Activated CD4-positive, alpha-beta memory T cell treated with anti-CD3 and anti-CD28 coated beads, Interleukin-2, amount 10 ng/mL, durations not matched to agents 7 days and 5 days (primary cell): ENCODE data around the gene CDH2. TPM values are rescaled to one million over a fixed set of nuclear protein-coding genes. Genes with fewer than 3 reads are reported as not detected.
"Not testable (repeated sequence)": the region's sequence is repeated elsewhere in the genome, so short reads cannot be mapped to it uniquely, and the experiment has no call there.

Source experiments
- CTCF ChIA-PET: fragments of 350-600 bp; sonication (Branson Sonifier 250); formaldehyde crosslinking; loops from one replicate; lab custom pipeline; 2021; ENCODE audit warnings: antibody characterized with exemption, inconsistent platforms; lab: Charles Lee
- POLR2A ChIA-PET: fragments of 350-600 bp; sonication (Branson Sonifier 250); formaldehyde crosslinking; loops from one replicate; lab custom pipeline; 2021; ENCODE audit warnings: antibody characterized with exemption; lab: Charles Lee
- DNase-seq: peaks from one replicate; pipeline ENCODE4 v3.0.0-alpha.2; 2020
- H3K27ac Mint-ChIP-seq: one replicate; pipeline ENCODE4 v1.8.0; 2021; ENCODE audit warnings: mild to moderate bottlenecking, mixed read lengths
- H3K27me3 Mint-ChIP-seq: one replicate; pipeline ENCODE4 v1.8.0; 2021; ENCODE audit warnings: mixed read lengths
- H3K36me3 Mint-ChIP-seq: one replicate; pipeline ENCODE4 v1.8.0; 2021; ENCODE audit warnings: low read depth, mixed read lengths
- H3K4me1 Mint-ChIP-seq: one replicate; pipeline ENCODE4 v1.8.0; 2021; ENCODE audit warnings: mixed read lengths
- H3K4me3 Mint-ChIP-seq: one replicate; pipeline ENCODE4 v1.8.0; 2021; ENCODE audit warnings: mild to moderate bottlenecking, mixed read lengths
- H3K9me3 Mint-ChIP-seq: one replicate; pipeline ENCODE4 v1.8.0; 2021; ENCODE audit warnings: mixed read lengths
- total RNA-seq, 2 experiments: library from RNA; stranded (reverse); gene quantifications; one replicate each; pipeline ENCODE4 v1.2.3, GENCODE V29; 2021

The CDH2 gene
- total RNA-seq, 2 experiments from 2014 or later = not detected

- CTCF ChIA-PET = no interaction called here
- POLR2A ChIA-PET = no interaction called here
- H3K27ac Mint-ChIP-seq = no peak overlapping the region
- H3K36me3 Mint-ChIP-seq = no peaks in the 10 kb centered on the region
- no peaks in the 10 kb centered on the region for H3K4me1 Mint-ChIP-seq
- peaks cover 10% of the 10 kb centered on the region for H3K9me3 Mint-ChIP-seq
- no peak overlapping the region for H3K4me3 Mint-ChIP-seq
- no peaks in the 10 kb centered on the region for H3K27me3 Mint-ChIP-seq
- DNase-seq = no peak
Measured at GRCh38 chr18:27959101-27959500, 217.8 kb downstream of the CDH2 start.

- H3K9me3 Mint-ChIP-seq = peaks cover 13% of the 10 kb centered on the region
- H3K27me3 Mint-ChIP-seq = no peaks in the 10 kb centered on the region
- no peak overlapping the region for H3K4me3 Mint-ChIP-seq
- no peak overlapping the region for H3K27ac Mint-ChIP-seq
- no peak for DNase-seq
- no peaks in the 10 kb centered on the region for H3K36me3 Mint-ChIP-seq
- H3K4me1 Mint-ChIP-seq = no peaks in the 10 kb centered on the region
- ChIA-PET POLR2A (no interaction called here), CTCF (no interaction called here)
Measured at GRCh38 chr18:27956001-27956640, 220.8 kb downstream of the CDH2 start.

GRCh38 chr18:27954226-27954625 is 222.7 kb downstream of the CDH2 start:
- no peak for DNase-seq
- CTCF ChIA-PET = no interaction called here
- H3K36me3 Mint-ChIP-seq = no peaks in the 10 kb centered on the region
- POLR2A ChIA-PET = no interaction called here
- no peak overlapping the region for H3K4me3 Mint-ChIP-seq
- H3K4me1 Mint-ChIP-seq = no peaks in the 10 kb centered on the region
- H3K27ac Mint-ChIP-seq = no peak overlapping the region
- H3K27me3 Mint-ChIP-seq = no peaks in the 10 kb centered on the region
- peaks cover 6% of the 10 kb centered on the region for H3K9me3 Mint-ChIP-seq

- no peaks in the 10 kb centered on the region for H3K4me1 Mint-ChIP-seq
- DNase-seq = no peak
- H3K36me3 Mint-ChIP-seq = no peaks in the 10 kb centered on the region
- H3K9me3 Mint-ChIP-seq = peaks cover 6% of the 10 kb centered on the region
- H3K27ac Mint-ChIP-seq = no peak overlapping the region
- ChIA-PET CTCF (no interaction called here), POLR2A (no interaction called here)
- H3K27me3 Mint-ChIP-seq = no peaks in the 10 kb centered on the region
- H3K4me3 Mint-ChIP-seq = no peak overlapping the region
Measured at GRCh38 chr18:27952741-27953140, 224.2 kb downstream of the CDH2 start.

- H3K27me3 Mint-ChIP-seq = no peaks in the 10 kb centered on the region
- CTCF ChIA-PET = no interaction called here
- no peak overlapping the region for H3K4me3 Mint-ChIP-seq
- no peaks in the 10 kb centered on the region for H3K4me1 Mint-ChIP-seq
- no peak for DNase-seq
- H3K9me3 Mint-ChIP-seq = peaks cover 6% of the 10 kb centered on the region
- POLR2A ChIA-PET = no interaction called here
- no peak overlapping the region for H3K27ac Mint-ChIP-seq
- H3K36me3 Mint-ChIP-seq = no peaks in the 10 kb centered on the region
Measured at GRCh38 chr18:27950648-27951228, 226.2 kb downstream of the CDH2 start.

GRCh38 chr18:27948986-27949385 is 227.9 kb downstream of the CDH2 start:
- ChIA-PET POLR2A (no interaction called here), CTCF (no interaction called here)
- Mint-ChIP-seq H3K36me3 (no peaks in the 10 kb centered on the region), H3K4me1 (no peaks in the 10 kb centered on the region), H3K9me3 (peaks cover 6% of the 10 kb centered on the region), H3K27me3 (no peaks in the 10 kb centered on the region), H3K4me3 (no peak overlapping the region), H3K27ac (no peak overlapping the region)
- no peak for DNase-seq

GRCh38 chr18:27942706-27943105 is 234.2 kb downstream of the CDH2 start:
- no peak for DNase-seq
- ChIA-PET CTCF (no interaction called here), POLR2A (no interaction called here)
- no peak overlapping the region for H3K27ac Mint-ChIP-seq
- H3K4me1 Mint-ChIP-seq = no peaks in the 10 kb centered on the region
- no peaks in the 10 kb centered on the region for H3K27me3 Mint-ChIP-seq
- H3K9me3 Mint-ChIP-seq = peaks cover 7% of the 10 kb centered on the region
- H3K4me3 Mint-ChIP-seq = no peak overlapping the region
- no peaks in the 10 kb centered on the region for H3K36me3 Mint-ChIP-seq

- Mint-ChIP-seq H3K27ac (no peak overlapping the region), H3K27me3 (no peaks in the 10 kb centered on the region), H3K4me1 (no peaks in the 10 kb centered on the region), H3K36me3 (no peaks in the 10 kb centered on the region), H3K9me3 (peaks cover 13% of the 10 kb centered on the region), H3K4me3 (no peak overlapping the region)
- POLR2A ChIA-PET = no interaction called here
- DNase-seq = no peak
- CTCF ChIA-PET = no interaction called here
Measured at GRCh38 chr18:27931535-27931934, 245.4 kb downstream of the CDH2 start.

- Mint-ChIP-seq H3K27me3 (no peaks in the 10 kb centered on the region), H3K4me1 (no peaks in the 10 kb centered on the region), H3K4me3 (no peak overlapping the region), H3K27ac (no peak overlapping the region), H3K9me3 (peaks cover 11% of the 10 kb centered on the region), H3K36me3 (no peaks in the 10 kb centered on the region)
- POLR2A ChIA-PET = no interaction called here
- CTCF ChIA-PET = no interaction called here
- DNase-seq = no peak
Measured at GRCh38 chr18:27922780-27923179, 254.2 kb downstream of the CDH2 start.

GRCh38 chr18:27921904-27922751 is 254.8 kb downstream of the CDH2 start:
- H3K4me1 Mint-ChIP-seq = no peaks in the 10 kb centered on the region
- no peaks in the 10 kb centered on the region for H3K27me3 Mint-ChIP-seq
- POLR2A ChIA-PET = no interaction called here
- no peaks in the 10 kb centered on the region for H3K36me3 Mint-ChIP-seq
- no peak overlapping the region for H3K27ac Mint-ChIP-seq
- H3K4me3 Mint-ChIP-seq = no peak overlapping the region
- H3K9me3 Mint-ChIP-seq = peaks cover 11% of the 10 kb centered on the region
- CTCF ChIA-PET = no interaction called here
- DNase-seq = no peak

- ChIA-PET CTCF (no interaction called here), POLR2A (no interaction called here)
- no peak for DNase-seq
- H3K4me3 Mint-ChIP-seq = no peak overlapping the region
- H3K36me3 Mint-ChIP-seq = no peaks in the 10 kb centered on the region
- H3K27ac Mint-ChIP-seq = no peak overlapping the region
- no peaks in the 10 kb centered on the region for H3K4me1 Mint-ChIP-seq
- no peaks in the 10 kb centered on the region for H3K27me3 Mint-ChIP-seq
- peaks cover 11% of the 10 kb centered on the region for H3K9me3 Mint-ChIP-seq
Measured at GRCh38 chr18:27921392-27921791, 255.5 kb downstream of the CDH2 start.

- peaks cover 11% of the 10 kb centered on the region for H3K9me3 Mint-ChIP-seq
- H3K36me3 Mint-ChIP-seq = no peaks in the 10 kb centered on the region
- DNase-seq = no peak
- POLR2A ChIA-PET = no interaction called here
- H3K27me3 Mint-ChIP-seq = no peaks in the 10 kb centered on the region
- CTCF ChIA-PET = no interaction called here
- H3K4me3 Mint-ChIP-seq = no peak overlapping the region
- no peaks in the 10 kb centered on the region for H3K4me1 Mint-ChIP-seq
- H3K27ac Mint-ChIP-seq = no peak overlapping the region
Measured at GRCh38 chr18:27920836-27921235, 256.1 kb downstream of the CDH2 start.

- H3K27me3 Mint-ChIP-seq, H3K4me1 Mint-ChIP-seq, CTCF ChIA-PET, POLR2A ChIA-PET, H3K4me3 Mint-ChIP-seq, DNase-seq, H3K36me3 Mint-ChIP-seq, H3K27ac Mint-ChIP-seq: not testable (repeated sequence)
- H3K9me3 Mint-ChIP-seq = peaks cover 22% of the 10 kb centered on the region
Measured at GRCh38 chr18:27906189-27906588, 270.7 kb downstream of the CDH2 start.
